Cerebellar nuclear complex (tissue), 1 donor: ENCODE results near the gene CORO2A.

Source experiments
- DNase-seq, 2 experiments: peaks; one replicate each; lab custom pipeline; 2025; lab: John Stamatoyannopoulos, UW

Gene CORO2A

DNA sequence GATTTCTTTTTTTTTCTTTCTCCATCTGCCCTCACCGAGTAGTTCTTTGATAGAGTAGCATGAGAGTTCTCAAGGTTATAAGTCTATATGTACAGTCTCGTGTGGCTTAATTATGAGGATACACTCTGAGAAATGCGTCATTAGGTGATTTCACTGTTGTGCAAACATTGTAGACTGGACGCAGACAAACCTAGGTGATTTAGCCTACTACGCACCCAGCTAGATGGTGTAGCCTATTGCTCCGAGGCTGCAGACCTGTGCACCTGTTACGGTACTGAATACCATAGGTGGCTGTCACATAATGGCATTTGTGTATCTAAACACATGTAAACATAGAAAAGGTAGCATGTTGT lies 26.9 kb upstream of the CORO2A start:
- no peak for DNase-seq

DNA sequence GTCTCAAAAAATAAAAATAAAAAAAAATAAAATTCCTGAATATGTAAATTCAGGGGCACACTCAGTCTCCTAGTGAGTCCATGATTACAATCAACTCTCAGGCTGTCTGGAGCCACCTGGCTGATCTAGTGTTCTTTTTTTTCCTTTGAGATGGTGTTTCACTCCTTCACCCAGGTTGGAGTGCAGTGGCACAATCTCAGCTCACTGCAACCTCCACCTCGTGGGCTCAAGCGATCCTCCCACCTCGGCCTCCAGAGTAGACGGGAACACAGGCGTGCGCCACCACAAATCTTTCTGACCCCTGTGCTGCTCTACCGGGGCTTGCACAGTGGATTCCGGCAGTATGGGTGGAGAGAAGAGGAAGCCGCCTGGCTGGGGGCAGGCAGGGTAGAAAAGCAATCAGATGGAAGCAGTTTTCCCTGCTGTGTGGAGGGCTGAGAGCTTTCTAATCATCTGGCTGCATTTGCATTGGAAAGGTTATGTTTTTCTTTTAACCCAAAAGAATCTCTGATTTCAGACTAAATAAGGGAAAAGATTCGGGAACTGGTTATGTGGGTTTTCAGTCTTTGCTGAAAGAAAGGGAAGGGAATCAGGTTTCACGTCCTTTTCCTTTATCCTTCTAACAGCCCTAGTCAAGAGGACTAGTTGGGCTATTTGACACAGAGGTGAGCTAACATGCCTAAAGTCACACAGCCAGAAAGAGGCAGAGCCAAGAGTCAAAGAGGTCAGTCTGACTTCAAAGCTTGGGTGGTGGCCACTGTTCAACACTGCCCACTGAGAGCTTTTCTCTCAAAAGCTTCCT lies 26.3 kb upstream of the CORO2A start:
- no peak for DNase-seq

DNA sequence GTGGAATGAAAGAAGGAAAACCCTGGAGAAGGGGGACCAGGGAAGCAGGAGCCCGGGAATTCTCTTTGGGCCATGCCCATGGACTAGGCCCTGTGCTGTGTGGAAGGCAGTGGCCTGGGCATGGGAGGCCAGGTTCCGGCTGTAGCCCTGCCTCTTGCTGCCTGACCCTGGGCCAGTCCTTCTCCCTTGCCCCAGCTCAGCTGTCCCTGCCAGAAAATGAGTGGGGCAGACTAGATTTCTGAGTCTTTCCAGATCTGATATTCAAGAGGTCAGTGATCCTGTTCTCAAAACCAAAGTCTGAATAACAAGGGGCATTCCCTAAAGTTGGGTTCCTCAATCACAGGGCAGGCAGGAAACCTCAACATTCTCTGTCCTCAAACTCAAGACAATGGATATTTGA lies 24.8 kb upstream of the CORO2A start:
- no peak for DNase-seq

DNA sequence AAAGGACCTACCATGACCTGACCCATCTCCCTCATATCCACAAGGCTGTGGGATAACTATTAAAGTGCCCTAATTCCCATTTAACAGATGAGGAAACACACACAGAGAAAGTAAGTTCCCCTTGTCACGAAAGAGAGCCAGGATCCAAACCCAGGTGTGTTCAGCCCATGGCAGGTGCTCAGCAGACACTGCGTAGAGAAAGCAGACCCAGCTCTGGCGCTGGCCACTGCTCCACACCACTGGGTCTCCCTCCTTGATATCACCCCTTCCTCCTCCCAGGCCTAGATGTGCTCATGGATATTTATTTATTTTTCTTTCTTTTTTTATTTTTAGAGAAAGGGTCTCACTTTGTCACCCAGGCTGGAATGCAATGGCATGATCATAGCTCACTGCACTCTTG lies 24.0 kb upstream of the CORO2A start:
- no peak for DNase-seq

DNA sequence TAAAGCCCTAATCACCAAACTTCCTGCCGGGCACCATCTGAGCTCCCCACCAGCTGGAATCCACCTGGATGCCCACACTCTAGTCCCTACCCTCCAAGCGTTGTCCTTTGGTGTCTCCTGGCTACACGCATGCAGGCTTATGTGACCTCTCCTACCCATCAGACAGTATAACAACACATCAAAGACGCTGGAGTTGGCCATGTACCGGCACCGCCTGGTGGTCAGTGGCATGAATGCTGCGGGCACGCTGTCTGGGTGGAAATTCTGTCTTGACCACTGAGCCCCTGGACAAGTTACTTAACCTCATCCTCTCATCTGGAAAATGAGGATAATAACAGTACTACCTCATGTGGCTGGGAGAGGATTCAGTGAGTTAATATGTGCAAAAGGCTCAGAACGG lies 23.4 kb upstream of the CORO2A start:
- DNase-seq, result no peak

DNA sequence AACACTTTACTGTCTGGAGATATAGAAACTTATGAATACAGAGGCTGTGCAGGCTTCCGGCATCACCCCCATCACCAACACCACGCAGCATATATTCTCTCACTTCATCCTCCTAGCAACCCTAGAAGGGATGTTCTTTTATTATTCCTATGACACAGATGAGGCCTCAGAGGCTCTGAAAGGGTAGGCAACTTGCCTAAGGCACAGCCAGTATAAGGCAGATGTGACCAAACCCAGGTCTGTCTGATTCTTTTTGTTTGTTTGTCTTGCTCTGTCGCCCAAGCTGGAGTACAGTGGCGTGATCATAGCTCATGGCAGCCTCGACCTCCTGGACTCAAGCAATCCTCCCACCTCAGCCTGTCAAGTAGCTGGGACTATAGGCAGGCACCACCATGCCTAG lies 22.8 kb upstream of the CORO2A start:
- no peak for DNase-seq

DNA sequence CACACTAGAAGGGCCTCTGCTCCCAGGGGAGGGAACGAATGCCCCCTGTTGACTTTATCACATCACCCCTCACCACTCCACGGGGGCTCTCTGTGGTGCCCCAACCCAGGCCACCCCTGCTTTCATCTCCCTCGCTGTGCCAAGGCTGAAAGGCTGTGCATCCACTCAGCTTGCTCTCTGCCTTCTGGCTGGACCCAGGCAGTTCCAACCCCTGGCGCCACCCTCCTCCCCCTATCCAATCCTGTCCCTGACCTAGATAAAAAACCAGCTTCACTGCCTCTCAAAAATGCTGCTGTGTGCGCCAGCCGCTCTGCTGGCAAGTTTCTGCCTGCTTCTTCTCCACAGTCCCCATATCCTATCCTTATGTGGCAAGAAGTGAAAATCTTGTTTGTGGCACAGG lies 22.4 kb upstream of the CORO2A start:
- no peak for DNase-seq

DNA sequence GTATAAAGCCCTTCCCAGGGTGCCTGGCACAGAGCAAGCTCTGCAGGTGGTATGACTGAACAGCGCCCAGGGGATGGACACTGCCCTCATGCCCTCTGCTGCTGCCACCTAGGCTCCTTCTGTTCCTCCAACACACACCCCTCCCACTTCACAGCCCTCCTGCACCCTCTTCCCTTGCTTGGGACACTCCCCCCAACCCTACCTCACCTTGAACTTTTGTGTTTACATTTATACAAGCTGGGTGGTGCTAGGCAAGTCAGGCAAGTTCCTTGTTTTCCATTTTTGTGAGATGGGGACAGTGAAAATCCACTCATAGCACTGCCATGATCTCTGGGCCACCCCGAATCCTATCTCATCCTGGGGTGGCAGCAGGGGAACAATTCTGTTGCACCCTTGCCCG lies 18.8 kb upstream of the CORO2A start:
- no peak for DNase-seq

DNA sequence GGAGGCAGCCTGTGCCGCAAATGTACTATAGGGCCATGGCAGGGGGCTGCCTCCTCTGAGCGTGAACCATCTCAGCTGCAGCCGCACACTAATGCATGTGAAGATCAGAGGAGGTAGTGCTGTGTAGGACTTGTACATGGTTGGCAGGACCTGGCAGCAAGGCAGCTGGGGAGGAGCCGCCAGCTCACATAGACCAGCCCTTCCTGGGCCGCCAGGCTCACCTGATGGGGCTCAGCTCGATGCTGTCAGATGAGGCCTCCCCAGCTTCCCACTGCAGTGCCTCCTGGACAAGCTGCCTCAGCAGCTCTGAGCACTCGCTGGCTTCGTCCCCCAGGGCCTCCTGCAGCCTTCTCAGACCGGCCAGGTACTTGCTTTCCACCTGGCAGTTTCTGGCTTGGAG lies 18.0 kb upstream of the CORO2A start:
- no peak for DNase-seq

DNA sequence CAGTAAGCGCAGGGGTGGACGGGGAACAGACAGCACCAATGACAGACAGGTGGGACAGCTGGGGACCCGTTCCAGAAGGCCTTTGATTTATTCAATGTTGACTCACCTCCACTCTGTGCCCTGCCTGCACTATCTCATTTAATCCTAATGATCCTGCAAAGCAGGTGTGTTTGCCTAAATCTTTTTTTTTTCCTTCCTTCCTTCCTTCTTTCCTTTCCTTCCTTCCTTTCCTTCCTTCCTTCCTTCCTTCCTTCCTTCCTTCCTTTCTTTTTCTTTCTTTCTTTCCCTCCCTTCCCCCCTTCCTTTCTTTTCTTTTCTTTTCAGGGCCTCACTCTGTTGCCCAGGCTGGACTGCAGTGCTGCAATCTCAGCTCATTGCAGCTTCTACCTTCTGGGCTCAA lies 17.1 kb upstream of the CORO2A start:
- no peak for DNase-seq

DNA sequence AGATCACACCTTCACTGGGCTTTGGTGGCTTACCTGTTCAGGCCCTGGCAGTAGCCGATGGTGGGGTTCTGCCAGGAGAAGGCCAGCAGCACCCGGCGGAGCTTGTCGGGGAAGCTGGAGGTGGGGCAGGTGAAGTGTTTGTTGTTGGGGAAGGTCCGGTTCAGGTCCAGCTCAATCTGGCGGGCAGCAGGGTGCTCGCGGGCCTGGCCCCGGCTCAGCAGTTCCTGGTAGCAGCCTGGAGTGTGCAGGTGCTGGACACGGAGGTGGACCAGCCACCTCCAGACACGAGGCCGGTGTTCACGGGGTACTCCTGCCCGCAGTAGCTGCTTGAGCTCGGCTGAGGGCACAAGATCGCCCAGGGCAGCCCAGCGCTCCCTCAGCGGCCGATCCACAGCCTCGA lies 16.2 kb upstream of the CORO2A start:
- DNase-seq, result no peak

DNA sequence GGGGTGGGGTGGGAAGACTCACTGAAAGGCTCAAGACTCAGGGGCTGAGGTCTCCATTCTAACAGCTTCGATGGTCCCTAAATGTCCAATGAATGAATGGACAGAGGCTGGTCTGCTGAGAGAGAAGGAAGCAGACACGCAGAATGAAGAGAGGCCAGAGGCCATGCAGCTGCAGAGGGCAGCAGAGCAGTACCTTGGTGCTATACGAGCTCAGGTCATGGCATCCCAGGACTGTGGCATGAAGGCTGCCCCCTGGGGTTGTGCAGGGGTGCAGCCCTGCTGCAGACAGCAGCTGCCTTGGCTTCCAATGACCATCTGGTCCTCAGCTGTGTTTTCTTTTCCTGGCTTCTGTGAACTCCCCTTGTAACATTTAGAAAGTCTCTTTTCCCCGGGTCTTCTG lies 15.2 kb upstream of the CORO2A start:
- no peak for DNase-seq

DNA sequence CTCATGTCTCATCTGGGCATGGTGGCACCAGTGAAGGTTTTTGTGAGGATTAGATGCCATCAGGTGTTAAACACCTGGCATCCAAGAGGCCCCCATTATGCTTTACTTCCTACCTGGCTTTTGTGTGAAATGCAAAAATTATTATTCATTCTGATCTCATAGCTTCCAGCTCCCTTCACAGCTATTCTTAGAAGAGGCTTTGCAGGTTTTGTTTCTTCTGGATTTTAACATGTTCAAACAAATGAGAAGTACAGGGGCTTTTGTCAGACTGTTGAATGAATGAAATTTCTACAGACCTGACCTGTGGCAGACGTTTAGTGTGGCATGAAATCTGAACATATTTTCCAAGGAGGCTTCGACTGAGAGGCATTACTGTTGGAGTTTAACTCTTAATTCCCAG lies 14.3 kb upstream of the CORO2A start:
- no peak for DNase-seq

DNA sequence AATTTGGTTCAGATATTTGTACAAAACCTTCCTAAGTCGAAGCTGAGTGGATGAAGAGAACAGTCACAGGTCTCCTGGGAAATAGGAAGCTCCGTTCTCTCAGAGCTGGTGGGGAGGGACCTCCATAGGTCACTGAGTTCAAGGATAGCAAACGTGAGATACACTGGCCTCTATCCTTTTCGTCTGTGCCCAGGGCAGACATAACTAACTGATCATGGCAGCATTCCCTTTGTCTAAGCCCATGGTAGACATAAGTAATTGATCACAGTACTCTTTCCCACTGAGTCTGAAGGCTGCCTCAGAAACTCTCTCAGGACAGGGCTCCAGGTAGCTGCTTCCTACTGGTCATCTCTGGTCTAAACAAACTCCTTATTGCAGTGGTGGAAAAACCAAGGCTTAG lies 12.3 kb upstream of the CORO2A start:
- DNase-seq, result no peak

DNA sequence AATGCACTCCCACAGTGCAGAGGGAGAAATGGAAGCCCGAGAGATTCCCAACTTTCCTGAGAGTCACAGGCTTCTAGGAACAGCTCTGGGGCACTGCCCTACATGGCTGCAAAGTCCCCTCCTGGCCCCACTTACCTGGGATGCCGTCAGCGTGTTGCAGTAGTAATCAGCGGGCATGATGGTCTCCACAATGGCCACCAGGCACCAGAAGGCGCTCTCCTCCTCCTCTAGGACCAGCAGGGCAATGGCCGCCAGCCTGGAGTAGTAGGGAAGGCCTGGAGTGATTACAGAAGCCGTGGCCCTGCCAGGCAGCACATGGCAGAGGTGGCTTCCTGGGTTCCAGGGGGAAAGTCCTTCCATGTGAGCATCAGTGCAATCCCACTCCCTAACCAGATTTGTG lies 10.7 kb upstream of the CORO2A start:
- DNase-seq, result no peak

DNA sequence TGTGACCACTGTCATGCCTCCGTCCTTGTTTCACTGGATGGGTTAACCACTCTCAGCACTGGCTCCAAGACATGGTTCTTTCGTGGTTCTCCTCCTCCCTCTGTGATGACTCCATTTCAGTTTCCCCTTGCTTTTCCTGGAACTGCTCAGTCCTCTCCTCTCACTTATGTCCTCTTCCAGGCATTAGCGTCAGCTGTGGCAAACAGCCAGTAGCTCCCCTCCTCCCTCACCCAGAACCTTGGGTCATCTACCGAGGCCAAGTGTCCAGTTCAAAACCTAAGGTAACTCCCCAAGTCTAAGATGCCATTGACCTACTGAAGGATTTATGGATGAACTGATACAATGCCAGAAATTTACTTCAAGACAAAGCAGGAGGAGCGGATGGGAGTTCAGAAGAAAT lies 9.8 kb upstream of the CORO2A start:
- no peak for DNase-seq

DNA sequence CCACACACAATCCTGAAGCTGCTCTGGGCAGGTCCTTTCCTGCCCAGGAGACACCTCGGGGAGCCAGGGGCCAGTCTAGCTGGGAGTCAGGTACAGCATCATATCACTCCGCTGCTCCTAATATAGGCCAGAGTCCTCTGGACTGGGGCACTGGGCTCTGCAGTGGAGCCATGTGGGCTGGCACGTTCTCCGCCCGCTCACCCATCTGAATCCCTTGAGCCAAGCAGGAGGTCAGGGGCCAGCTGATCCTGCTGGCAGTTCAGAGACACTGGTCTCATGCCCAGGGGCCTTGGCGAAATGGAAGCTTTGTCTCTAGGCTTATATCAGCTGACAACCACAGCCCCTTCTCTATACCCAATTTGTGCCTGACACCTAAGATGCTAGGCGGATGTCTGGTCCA lies 9.3 kb upstream of the CORO2A start:
- DNase-seq, result no peak

DNA sequence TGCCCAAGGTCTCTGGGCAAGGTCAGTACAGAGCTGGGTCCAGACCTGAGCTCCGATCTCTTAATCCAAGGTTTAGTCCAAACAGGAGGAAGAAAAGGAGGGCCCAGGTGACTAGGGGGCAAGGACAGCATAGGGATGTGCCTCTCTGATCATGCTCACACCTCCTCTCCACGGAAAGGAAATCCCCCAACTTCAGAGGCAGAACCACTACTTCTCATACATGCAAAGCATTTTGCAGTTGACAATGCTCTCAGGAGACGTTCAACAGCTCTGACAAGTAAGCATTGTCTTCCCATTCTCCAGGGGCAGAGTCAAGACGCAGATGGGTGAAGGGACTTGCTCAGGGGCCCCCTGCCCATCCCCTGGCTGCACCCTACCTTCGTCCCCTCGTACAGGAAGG lies 8.7 kb upstream of the CORO2A start:
- DNase-seq, result no peak

DNA sequence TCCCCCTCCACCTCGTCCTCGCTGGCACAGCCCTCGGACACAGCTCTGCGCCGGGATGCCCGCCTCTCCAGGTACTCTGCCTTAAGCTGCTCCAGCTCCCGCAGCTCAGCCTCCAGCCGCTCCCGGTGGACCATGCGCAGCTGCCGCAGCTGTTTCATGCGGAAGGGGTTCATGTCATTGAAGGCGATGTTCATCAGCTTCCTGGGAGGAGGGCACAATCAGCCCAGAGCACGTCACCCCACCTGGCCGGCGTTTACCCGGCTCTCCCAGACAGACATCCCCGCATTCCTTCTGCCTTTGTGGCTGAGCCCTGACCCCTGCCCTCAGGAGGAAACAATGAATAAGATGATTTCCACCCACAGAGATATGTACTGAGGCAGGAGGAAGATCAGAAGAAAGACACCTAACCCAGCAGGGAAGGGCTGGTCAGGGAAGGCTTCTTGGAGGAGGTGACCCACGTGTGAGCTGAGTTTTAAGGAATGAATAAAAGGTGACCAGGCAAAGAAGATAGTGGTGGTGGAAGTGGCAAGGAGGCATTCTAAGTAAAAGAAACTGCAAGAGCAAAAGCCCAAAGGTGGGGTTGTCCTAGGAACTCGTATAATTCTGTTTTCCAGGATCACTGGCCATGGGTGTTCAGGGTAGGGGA lies 7.1 kb upstream of the CORO2A start:
- DNase-seq, result no peak

DNA sequence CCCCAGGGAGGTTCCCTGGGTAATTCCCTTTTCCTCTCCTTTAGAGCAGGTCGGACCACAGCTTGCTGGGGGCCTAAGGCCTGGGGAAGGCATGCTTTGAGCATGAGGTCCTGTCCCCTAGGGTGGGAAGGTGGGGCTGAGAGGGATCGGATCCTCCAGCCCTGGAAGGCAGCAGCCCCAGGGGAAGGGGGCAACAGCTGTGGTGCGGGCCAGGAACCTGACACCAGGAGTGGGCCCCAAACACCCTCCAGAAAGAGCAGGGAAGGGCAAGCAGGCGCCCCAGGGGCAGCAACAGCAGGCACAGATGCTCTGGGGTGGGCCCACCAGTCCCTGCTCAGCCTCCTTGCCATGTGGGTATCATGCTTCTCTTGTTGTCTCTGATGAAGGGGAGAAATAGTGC lies 3.2 kb upstream of the CORO2A start:
- no peak for DNase-seq

DNA sequence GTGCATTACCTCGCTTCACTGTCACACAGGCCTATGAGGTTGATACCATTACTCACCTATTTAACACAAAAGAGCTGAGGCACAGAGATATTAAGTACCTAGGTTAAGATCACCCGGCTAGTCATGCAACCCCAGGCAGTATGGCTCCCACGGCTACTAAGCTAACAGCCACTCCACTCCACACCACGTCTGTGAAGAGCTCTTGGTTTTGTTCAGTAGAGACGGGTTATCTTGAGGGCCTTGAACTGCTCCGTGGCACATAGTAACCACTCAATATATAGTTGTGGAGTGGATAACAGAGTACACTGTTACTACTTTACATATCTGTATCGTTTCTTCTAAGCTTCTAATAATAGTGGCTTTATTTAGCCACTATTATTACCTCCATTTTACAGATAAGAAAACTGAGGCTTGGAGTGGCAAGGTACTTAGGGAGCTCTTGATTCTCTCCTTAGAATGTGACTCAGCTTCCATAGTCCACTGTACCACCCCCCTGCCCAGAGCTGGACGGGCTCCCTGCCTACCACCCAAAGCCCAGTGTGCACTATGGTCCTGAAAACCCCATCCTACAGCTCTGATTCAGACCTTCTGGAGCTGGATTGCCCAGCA lies 1.0 kb upstream of the CORO2A start:
- no peak for DNase-seq

DNA sequence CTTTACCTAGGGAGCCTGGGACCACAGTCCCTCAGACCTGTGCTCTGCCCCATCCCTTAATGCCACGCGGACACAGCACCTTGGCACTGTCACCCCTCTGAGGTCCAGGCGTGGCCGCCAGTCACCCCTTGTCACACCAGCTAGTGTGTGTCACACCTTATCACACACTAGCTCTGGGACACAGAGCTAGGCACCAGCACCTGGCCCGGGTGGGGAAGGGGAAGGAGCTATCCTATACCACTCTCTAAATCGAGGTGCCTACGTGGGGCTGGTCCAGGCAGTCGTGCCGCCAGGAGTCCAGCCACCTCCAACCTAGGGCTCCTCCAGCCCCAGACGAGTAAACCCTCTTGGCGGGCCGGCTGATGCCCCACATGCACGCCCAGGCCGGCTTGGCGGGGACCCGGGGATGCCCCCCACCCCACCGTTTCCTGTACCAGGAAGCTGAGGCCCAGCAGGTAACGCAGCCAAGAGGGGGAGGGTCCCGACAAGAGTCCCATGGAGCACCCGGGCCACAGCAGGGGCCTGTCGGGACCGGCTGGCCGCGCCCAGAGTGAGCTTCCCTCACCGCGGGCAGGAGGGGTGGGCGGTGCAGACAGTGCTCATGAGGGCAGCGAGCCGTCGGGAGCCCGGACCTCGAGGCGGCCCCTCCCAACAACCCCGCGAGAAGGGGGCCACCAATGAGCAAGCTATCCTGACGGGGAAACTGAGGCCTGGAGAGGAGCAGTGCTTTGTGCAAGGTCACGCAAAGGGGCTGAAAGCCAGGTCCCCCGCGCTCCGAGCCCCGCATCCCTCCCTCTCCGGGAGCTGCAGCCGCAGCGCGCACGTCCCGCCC lies 550 bp downstream of the CORO2A start:
- DNase-seq, result no peak

DNA sequence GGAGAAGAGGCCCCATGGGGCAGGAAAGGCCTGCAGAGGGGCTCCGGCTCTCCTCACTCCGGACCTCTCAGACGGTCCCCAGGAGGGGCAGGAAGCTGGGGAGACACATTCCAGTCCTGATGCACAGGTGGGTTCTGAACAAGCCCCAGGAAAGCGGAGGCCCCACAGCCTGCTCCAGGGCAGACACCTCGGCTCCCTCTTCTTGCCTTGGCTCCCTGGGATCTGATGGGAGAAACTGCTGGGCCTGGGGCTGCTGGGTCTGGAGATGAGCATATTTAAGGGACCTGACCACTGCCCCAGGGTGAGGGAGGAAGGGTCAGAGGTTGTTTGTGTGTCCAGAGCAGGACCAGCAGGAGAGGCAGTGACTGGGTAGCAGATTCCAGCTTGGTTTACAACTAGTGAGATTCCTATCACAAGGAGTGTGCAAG lies 1.2 kb downstream of the CORO2A start:
- DNase-seq, result no peak
